ENCODE measurements around the gene OPN4. TPM values are rescaled to one million over a fixed set of nuclear protein-coding genes. Genes with fewer than 3 reads are reported as not detected.

Gene OPN4
- total RNA-seq, 1 experiment from 2014 or later, result not detected

- DNase-seq (ENCODE audit: low spot score), result no peak
- Histone ChIP-seq H3K27ac (ENCODE audit: low read depth, low read length, poor library complexity, severe bottlenecking) (no peak overlapping the region), H3K4me3 (ENCODE audit: low read depth, low read length, poor library complexity, severe bottlenecking) (no peak overlapping the region), H3K4me1 (ENCODE audit: insufficient read depth, low read length, poor library complexity, severe bottlenecking) (peaks cover 24% of the 10 kb centered on the region), H3K27me3 (replicated peaks; ENCODE audit: insufficient read depth, low read depth, low read length, poor library complexity) (no peaks in the 10 kb centered on the region), H3K36me3 (ENCODE audit: insufficient read depth, low read length, poor library complexity, severe bottlenecking) (no peaks in the 10 kb centered on the region), H3K9me3 (ENCODE audit: low read depth, low read length, poor library complexity, severe bottlenecking) (no peaks in the 10 kb centered on the region)
- CTCF ChIA-PET, result no interaction called here
- POLR2A ChIA-PET (ENCODE audit: low non-redundant PET), result no interaction called here
- TF ChIP-seq EZH2 (IDR thresholded peaks at IDR 0.05; ENCODE audit: borderline replicate concordance, low read depth, low read length, poor library complexity, severe bottlenecking) (no peak), CTCF (conservative IDR thresholded peaks at IDR 0.05; ENCODE audit: low read depth, low read length) (no peak)
- no TSS peak for BruUV-seq (replicated peaks)
- intact Hi-C loops (cut with micrococcal nuclease; ENCODE audit: unreplicated experiment), result no loop called here
Observed at GRCh38 chr10:86650151-86650550, 4.2 kb upstream of the OPN4 start.

GRCh38 chr10:86651021-86651471 is 3.3 kb upstream of the OPN4 start:
- BruUV-seq (replicated peaks), result no TSS peak
- POLR2A ChIA-PET (ENCODE audit: low non-redundant PET), result no interaction called here

GRCh38 chr10:86651631-86652331 is 2.6 kb upstream of the OPN4 start:
- DNase-seq (ENCODE audit: low spot score), result no peak
- Histone ChIP-seq H3K27me3 (replicated peaks; ENCODE audit: insufficient read depth, low read depth, low read length, poor library complexity) (no peaks in the 10 kb centered on the region), H3K9me3 (ENCODE audit: low read depth, low read length, poor library complexity, severe bottlenecking) (no peaks in the 10 kb centered on the region), H3K4me1 (ENCODE audit: insufficient read depth, low read length, poor library complexity, severe bottlenecking) (peaks cover 24% of the 10 kb centered on the region), H3K27ac (ENCODE audit: low read depth, low read length, poor library complexity, severe bottlenecking) (no peak overlapping the region), H3K36me3 (ENCODE audit: insufficient read depth, low read length, poor library complexity, severe bottlenecking) (no peaks in the 10 kb centered on the region), H3K4me3 (ENCODE audit: low read depth, low read length, poor library complexity, severe bottlenecking) (no peak overlapping the region)
- ChIA-PET CTCF (interaction anchor here (0.6 kb wide), 1 partner anchor 248 kb away, joined by 3 read pairs; no protein-coding TSS in a partner anchor), POLR2A (ENCODE audit: low non-redundant PET) (no interaction called here)
- intact Hi-C loops (cut with micrococcal nuclease; ENCODE audit: unreplicated experiment), result no loop called here
- BruUV-seq (replicated peaks), result no TSS peak
- TF ChIP-seq CTCF (conservative IDR thresholded peaks at IDR 0.05; ENCODE audit: low read depth, low read length) (no peak), EZH2 (IDR thresholded peaks at IDR 0.05; ENCODE audit: borderline replicate concordance, low read depth, low read length, poor library complexity, severe bottlenecking) (no peak)

More at GRCh38 chr10:86651021-86651471, 3.3 kb upstream of the OPN4 start:
- H3K27ac ChIP-seq (ENCODE audit: low read depth, low read length, poor library complexity, severe bottlenecking), result no peak overlapping the region
- DNase-seq (ENCODE audit: low spot score), result no peak
- CTCF ChIA-PET, result no interaction called here
- H3K36me3 ChIP-seq (ENCODE audit: insufficient read depth, low read length, poor library complexity, severe bottlenecking), result no peaks in the 10 kb centered on the region
- H3K27me3 ChIP-seq (replicated peaks; ENCODE audit: insufficient read depth, low read depth, low read length, poor library complexity), result no peaks in the 10 kb centered on the region
- TF ChIP-seq EZH2 (IDR thresholded peaks at IDR 0.05; ENCODE audit: borderline replicate concordance, low read depth, low read length, poor library complexity, severe bottlenecking) (no peak), CTCF (conservative IDR thresholded peaks at IDR 0.05; ENCODE audit: low read depth, low read length) (no peak)
- intact Hi-C loops (cut with micrococcal nuclease; ENCODE audit: unreplicated experiment), result no loop called here
- H3K4me1 ChIP-seq (ENCODE audit: insufficient read depth, low read length, poor library complexity, severe bottlenecking), result peaks cover 24% of the 10 kb centered on the region
- H3K9me3 ChIP-seq (ENCODE audit: low read depth, low read length, poor library complexity, severe bottlenecking), result no peaks in the 10 kb centered on the region
- no peak overlapping the region for H3K4me3 ChIP-seq (ENCODE audit: low read depth, low read length, poor library complexity, severe bottlenecking)

Measured in A673 (cell line).